CD4-positive, alpha-beta T cell treated with Interleukin-15 for 1 hour (primary cell): Measurements from ENCODE around the gene ZNF587B.
"Not testable (repeated sequence)": the region's sequence is repeated elsewhere in the genome, so short reads cannot be mapped to it uniquely, and the experiment has no call there.

Source experiments
- DNase-seq: peaks from one replicate; pipeline ENCODE4 v3.0.0-alpha.2; 2020

Gene ZNF587B

GRCh38 chr19:57830071-57830602 is at the start of gene ZNF587B:
Gene ZNF587B, plus strand, starts transcription at chr19:57830299. Its CDS starts 230 bp downstream, at chr19:57830529.
- peak; percentile 28 for DNase-seq

DNA sequence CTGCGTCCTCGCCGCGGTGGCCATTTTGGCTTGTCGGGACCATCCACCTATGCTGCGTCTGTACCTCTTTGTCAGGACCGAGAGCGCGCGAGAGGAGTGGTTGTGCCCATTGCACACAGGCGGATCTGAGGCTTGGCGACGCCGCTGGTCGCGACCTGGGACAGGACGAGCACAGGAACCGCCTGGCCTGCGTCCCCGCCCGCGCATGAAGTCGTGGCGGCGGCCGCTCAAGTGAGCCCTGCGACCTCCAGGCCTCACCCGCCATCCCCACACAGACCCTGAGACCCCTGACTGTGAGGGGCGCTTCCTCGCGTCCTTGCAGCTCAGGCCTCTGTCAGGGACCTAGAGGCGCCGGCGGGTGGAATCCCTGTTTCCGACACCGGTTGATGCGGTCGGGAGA is 43.8 kb upstream of the ZNF587B start:
- no peak for DNase-seq

- no peak for DNase-seq
Observed at GRCh38 chr19:57786906-57787305, 43.2 kb upstream of the ZNF587B start.

- DNase-seq: no peak
Observed at GRCh38 chr19:57788114-57788692, 41.9 kb upstream of the ZNF587B start.

DNA sequence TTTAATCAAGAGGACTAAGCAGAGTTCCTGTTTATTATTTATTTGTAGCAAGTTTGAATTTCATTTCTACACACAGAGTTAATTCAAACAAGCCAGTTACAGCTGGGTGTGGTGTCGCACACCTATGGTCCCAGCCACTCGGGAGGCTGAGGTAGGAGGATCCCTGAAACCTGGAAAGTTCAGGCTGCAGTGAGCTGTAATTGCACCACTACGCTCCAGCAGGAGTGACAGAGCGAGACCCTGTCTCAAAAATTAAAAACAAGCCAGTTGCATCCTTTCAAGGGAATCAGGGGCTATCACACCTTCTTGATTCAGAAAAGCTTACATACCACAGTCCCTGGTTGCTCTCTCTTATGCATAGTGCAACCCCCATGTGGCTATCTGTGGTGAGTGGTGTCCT is 40.8 kb upstream of the ZNF587B start:
- no peak for DNase-seq

DNA sequence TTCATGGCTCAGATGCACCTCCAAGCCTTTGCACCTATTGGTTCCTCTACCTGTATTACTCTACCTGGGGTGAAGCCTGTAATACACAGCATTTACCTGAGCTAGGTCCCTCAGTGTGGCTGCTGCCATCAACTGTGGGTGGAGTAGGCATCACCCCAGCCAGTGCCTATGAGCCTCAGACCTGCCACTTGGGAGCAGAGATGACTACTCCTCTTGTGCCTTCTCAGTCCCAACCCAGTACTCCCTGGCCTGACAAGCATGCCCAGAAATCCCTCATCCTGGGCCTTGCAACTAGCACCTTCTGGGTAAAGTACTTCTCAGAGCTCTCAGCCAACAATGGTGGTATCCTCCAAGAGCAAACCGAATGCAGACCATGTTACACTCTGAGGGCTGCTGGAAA is 33.5 kb upstream of the ZNF587B start:
- DNase-seq: not testable (repeated sequence)

DNA sequence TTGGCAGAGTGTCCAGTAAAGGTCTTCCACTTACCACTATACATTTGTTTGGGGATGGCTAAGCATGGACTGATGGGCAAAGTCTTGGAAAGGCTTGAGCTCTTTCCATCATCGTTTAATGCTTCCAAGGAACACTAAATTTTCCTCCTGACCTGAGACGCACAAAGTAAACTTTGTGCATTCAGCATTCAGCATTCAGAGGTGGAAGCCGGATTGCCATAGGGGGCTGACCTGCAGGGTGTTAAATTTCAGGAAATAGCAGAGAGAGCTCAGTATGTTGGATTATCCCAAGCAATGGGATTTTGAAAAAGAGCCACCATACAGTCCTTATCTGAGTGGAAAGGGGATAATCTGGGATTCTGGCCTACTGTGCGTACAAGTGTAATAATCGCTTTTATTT is 29.4 kb upstream of the ZNF587B start:
- DNase-seq: no peak

DNA sequence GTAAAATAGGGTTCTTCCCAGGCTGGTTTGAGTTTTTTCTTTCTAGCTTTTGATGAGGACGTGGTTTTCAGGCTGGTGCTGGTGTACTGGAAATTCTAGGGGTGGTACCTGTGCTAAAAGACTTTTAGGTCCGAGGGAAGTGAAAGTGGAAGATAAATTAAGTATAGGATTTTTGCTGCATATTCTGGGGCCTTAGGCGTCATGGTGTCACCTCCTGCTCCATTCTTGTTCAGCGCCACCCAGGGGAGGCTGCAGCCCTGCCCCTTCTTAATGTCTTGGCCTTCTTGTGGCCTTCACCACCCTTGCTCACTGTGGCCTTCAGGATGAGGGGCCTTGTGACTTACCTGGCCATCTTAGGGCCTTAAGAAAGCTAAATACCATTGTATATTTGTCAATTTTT is 27.8 kb upstream of the ZNF587B start:
- DNase-seq: no peak

GRCh38 chr19:57803265-57803593 is 26.9 kb upstream of the ZNF587B start:
- no peak for DNase-seq

- no peak for DNase-seq
Observed at GRCh38 chr19:57803594-57804325, 26.3 kb upstream of the ZNF587B start.

- DNase-seq: no peak
Observed at GRCh38 chr19:57807541-57807940, 22.6 kb upstream of the ZNF587B start.

- not testable (repeated sequence) for DNase-seq
Observed at GRCh38 chr19:57810410-57811295, 19.4 kb upstream of the ZNF587B start.

GRCh38 chr19:57812226-57812625 is 17.9 kb upstream of the ZNF587B start:
- DNase-seq: no peak

DNA sequence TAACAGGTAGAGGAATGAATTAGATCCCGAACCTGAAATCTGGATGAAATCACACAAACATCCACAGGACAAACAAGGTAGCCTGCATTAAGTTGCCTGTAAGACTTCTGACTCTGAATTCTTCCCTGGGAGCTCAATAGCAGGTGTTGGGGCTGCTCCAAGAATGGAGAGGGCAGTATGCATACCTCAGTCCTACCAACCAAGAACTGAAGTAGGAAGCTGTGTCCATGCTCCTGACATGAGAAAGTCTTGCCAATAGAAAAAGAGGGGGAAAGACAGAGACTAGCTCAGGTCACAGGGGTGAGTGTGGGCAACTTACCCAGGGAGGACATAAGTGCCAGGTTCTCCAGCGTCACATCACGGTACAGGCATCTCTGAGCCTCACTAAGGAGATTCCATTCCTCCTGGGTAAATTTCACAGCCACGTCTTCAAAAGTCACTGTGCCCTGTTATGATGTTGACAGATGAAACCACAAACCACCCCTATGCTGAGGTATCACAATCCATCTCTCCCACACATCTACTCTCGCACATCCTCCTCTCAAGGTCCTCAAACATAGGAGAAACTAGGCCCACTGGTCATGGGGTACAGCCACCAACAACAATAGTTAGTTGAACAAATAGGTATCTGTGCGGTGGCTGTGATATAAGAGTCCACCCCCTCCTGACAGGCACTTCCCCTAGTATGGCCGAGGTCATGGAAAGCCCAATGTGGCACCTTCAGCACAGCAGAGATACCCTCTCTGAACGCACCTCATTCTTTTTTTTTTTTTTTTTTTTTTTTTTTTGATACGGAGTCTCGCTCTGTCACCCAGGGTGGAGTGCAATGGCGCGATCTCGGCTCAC is 16.9 kb upstream of the ZNF587B start:
- not testable (repeated sequence) for DNase-seq

DNA sequence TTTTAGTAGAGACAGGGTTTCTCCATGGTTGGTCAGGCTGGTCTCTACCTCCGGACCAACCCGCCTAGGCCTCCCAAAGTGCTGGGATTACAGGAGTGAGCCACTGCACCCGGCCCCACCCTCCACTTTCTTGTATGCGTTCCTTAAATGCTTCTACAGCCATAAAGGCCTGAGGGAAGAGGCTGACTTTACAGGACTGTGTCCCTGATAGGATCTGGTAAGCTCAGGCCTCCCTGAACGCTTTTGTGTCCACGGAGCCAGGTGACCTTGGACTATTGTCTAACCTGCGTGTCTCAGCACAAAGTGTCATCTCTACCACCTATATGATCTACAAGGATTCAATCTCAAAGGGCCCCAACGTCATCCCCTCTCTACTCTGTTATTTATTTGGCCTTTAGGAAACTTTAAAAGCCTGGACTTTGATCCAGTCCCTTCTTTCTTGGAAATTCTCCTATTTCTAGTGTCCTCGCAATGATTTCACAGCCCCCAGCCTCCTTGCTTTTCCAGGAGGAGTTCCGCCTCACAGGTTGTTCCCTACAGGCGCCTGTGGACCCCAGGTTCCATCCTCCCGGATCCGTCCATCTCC is 16.1 kb upstream of the ZNF587B start:
- DNase-seq: no peak

DNA sequence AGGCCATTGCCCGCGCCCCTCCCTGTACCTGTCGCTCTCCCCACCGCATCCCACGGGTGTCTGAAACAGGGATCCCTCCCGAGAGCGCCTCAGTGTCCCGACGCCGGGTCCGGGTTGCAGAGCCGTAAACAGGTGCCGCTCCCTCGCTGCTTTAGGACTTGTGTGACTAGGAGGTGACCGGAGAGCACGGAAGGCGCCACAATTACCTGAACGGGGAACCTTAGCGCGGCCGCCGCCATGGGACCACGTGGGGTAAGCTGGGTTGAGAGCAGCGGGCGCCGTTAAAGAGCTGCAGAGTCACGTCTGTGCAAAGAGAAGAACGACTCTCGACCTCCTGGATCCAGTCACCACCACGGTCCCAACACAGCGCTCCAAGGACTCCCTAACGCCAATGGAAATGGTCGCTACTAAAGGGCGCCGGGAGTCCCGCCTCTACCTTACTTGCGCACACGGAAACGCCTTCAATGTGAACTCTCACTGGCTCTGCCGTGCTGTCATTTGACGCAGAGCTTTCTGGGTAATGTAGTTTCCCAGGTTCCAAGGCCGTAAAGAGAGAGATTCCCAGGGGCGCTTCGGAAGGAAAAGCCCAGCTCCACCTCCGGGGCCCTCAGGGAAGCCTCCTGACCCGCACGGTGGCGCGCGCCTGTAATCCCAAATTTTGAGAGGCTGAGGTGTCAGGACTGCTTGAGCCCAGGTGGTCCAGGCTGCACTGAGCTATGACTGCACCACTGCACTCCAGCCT is 15.4 kb upstream of the ZNF587B start, which contains the start of gene ZNF552:
ZNF552 (minus strand) TSS at position 409 of the 742 bp plus-strand sequence; CDS start at position 239, 170 bp downstream.
- peak; percentile 82 for DNase-seq

- DNase-seq: no peak
Observed at GRCh38 chr19:57815247-57816075, 14.6 kb upstream of the ZNF587B start.

GRCh38 chr19:57816652-57817051 is 13.4 kb upstream of the ZNF587B start:
- no peak for DNase-seq

DNA sequence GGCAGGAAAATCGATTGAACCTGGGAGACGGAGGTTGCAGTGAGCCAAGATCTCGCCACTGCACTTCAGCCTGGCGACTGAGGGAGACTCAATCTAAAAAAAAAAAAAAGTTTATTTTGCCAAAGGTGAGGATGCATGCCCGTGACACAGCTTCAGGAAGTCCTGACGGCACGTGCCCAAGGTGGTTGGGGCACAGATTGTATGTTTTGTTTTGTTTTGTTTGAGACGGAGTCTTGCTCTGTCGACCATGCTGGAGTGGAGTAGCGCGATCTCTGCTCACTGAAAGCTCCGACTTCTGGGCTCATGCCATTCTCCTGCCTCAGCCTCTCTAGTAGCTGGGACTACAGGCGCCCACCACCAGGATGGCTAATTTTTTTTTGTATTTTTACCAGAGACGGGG is 12.1 kb upstream of the ZNF587B start:
- DNase-seq: no peak

GRCh38 chr19:57818378-57818777 is 11.7 kb upstream of the ZNF587B start:
- DNase-seq: no peak
